Neural progenitor cell (in vitro differentiated cells): ENCODE results near the gene PSD2. TPM values are rescaled to one million over a fixed set of nuclear protein-coding genes. Genes with fewer than 3 reads are reported as not detected.

Experiments
- DNase-seq: peaks from one replicate; pipeline ENCODE4 v3.0.0-alpha.2; 2016; ENCODE audit warnings: low spot score
- H2AFZ ChIP-seq: fragments of 200-600 bp; sonication (generic); replicated peaks from 2 replicates; pipeline ENCODE4 v1.6.1; 2016; ENCODE audit warnings: antibody characterized with exemption
- H3F3A ChIP-seq: fragments of 200-600 bp; sonication (generic); 2 replicates; pipeline ENCODE4 v1.6.1; 2016; ENCODE audit warnings: antibody characterized with exemption, low read depth
- H3K27ac ChIP-seq: fragments of 200-600 bp; sonication (generic); 2 replicates; pipeline ENCODE4 v1.5.1; 2016; ENCODE audit warnings: mild to moderate bottlenecking
- H3K27me3 ChIP-seq: fragments of 200-600 bp; sonication (generic); 2 replicates; pipeline ENCODE4 v1.6.1; 2016; ENCODE audit warnings: mild to moderate bottlenecking, moderate library complexity
- H3K36me3 ChIP-seq: fragments of 200-600 bp; sonication (generic); 2 replicates; pipeline ENCODE4 v1.5.1; 2016
- H3K4me1 ChIP-seq: fragments of 200-600 bp; sonication (generic); 2 replicates; pipeline ENCODE4 v1.6.1; 2016; ENCODE audit warnings: mixed run types
- H3K4me2 ChIP-seq: fragments of 200-600 bp; sonication (generic); 2 replicates; pipeline ENCODE4 v1.6.1; 2016
- H3K4me3 ChIP-seq: fragments of 200-600 bp; sonication (generic); 2 replicates; pipeline ENCODE4 v1.5.1; 2016
- H3K79me2 ChIP-seq: fragments of 200-600 bp; sonication (generic); 2 replicates; pipeline ENCODE4 v1.6.1; 2016; ENCODE audit warnings: low read depth
- H3K9ac ChIP-seq: fragments of 200-600 bp; sonication (generic); 2 replicates; pipeline ENCODE4 v1.6.1; 2016
- H3K9me3 ChIP-seq: fragments of 200-600 bp; sonication (generic); 2 replicates; pipeline ENCODE4 v1.5.1; 2016; ENCODE audit warnings: low read depth
- H4K20me1 ChIP-seq: fragments of 200-600 bp; sonication (generic); 2 replicates; pipeline ENCODE4 v1.6.1; 2016; ENCODE audit warnings: low read depth
- H3K27ac Mint-ChIP-seq: 3 replicates; pipeline ENCODE4 v1.8.0; 2021; ENCODE audit warnings: mixed read lengths
- H3K27me3 Mint-ChIP-seq: 2 replicates; pipeline ENCODE4 v1.8.0; 2022; ENCODE audit warnings: low read depth, mild to moderate bottlenecking, inconsistent platforms, moderate library complexity, mixed read lengths; ENCODE audit not compliant: insufficient read depth
- H3K36me3 Mint-ChIP-seq: 3 replicates; pipeline ENCODE4 v1.8.0; 2021; ENCODE audit warnings: mixed read lengths
- H3K4me1 Mint-ChIP-seq: 3 replicates; pipeline ENCODE4 v1.8.0; 2021; ENCODE audit warnings: mixed read lengths
- H3K4me3 Mint-ChIP-seq: 3 replicates; pipeline ENCODE4 v1.8.0; 2021; ENCODE audit warnings: mild to moderate bottlenecking, moderate library complexity, mixed read lengths
- H3K9me3 Mint-ChIP-seq: 3 replicates; pipeline ENCODE4 v1.8.0; 2020; ENCODE audit warnings: mixed read lengths
- CTCF ChIP-seq: fragments of 200-600 bp; sonication (generic); IDR thresholded peaks from 2 replicates; pipeline ENCODE4 v1.5.1; 2017; ENCODE audit warnings: antibody characterized with exemption, mild to moderate bottlenecking
- EZH2 ChIP-seq: fragments of 200-600 bp; sonication (generic); IDR thresholded peaks from 2 replicates; pipeline ENCODE4 v1.6.1; 2017; ENCODE audit warnings: antibody characterized with exemption, mild to moderate bottlenecking, moderate library complexity
- EZH2phosphoT487 ChIP-seq: fragments of 200-600 bp; sonication (generic); IDR thresholded peaks from 2 replicates; pipeline ENCODE4 v1.6.1; 2017; ENCODE audit warnings: antibody characterized with exemption
- total RNA-seq: library from RNA; depleted of rRNA; stranded (reverse); fragments of >200 nt; gene quantifications from 2 replicates; pipeline ENCODE4 v1.2.3, GENCODE V29; 2015; ENCODE audit warnings: low replicate concordance

The PSD2 gene
- total RNA-seq, 1 donor from 2014 or later: 0.09 TPM

GRCh38 chr5:139837711-139838380 is 42.2 kb downstream of the PSD2 start:
- H3K27ac Mint-ChIP-seq: no peak overlapping the region
- no peak for DNase-seq
- no peaks in the 10 kb centered on the region for H3K36me3 ChIP-seq

GRCh38 chr5:139838381-139839197 is 43.0 kb downstream of the PSD2 start:
- H3K27ac Mint-ChIP-seq: no peak overlapping the region
- H3K4me3 Mint-ChIP-seq: no peak overlapping the region
- H3K4me1 Mint-ChIP-seq: no peaks in the 10 kb centered on the region
- H3K4me1 ChIP-seq: no peaks in the 10 kb centered on the region
- H3K9ac ChIP-seq: no peak overlapping the region
- H3K4me2 ChIP-seq: no peak overlapping the region
- H3K27me3 Mint-ChIP-seq: peaks cover 6% of the 10 kb centered on the region
- H3K27me3 ChIP-seq: peaks cover 40% of the 10 kb centered on the region
- no peak overlapping the region for H3K27ac ChIP-seq
- no peaks in the 10 kb centered on the region for H3K36me3 Mint-ChIP-seq
- no peak overlapping the region for H2AFZ ChIP-seq
- no peaks in the 10 kb centered on the region for H3K36me3 ChIP-seq
- H3K9me3 ChIP-seq: no peaks in the 10 kb centered on the region
- H3K9me3 Mint-ChIP-seq: no peaks in the 10 kb centered on the region
- no peaks in the 10 kb centered on the region for H3K79me2 ChIP-seq
- no peak overlapping the region for H3K4me3 ChIP-seq
- TF ChIP-seq CTCF (no peak), EZH2phosphoT487 (no peak), EZH2 (no peak)
- no peaks in the 10 kb centered on the region for H4K20me1 ChIP-seq
- no peaks in the 10 kb centered on the region for H3F3A ChIP-seq
- DNase-seq: no peak

More at GRCh38 chr5:139837711-139838380, 42.2 kb downstream of the PSD2 start:
- Mint-ChIP-seq H3K36me3 (no peaks in the 10 kb centered on the region), H3K4me1 (no peaks in the 10 kb centered on the region), H3K9me3 (no peaks in the 10 kb centered on the region), H3K27me3 (peaks cover 8% of the 10 kb centered on the region), H3K4me3 (no peak overlapping the region)
- no peaks in the 10 kb centered on the region for H3F3A ChIP-seq
- H4K20me1 ChIP-seq: no peaks in the 10 kb centered on the region
- H3K9ac ChIP-seq: no peak overlapping the region
- H3K27me3 ChIP-seq: peaks cover 40% of the 10 kb centered on the region
- no peak overlapping the region for H3K4me3 ChIP-seq
- no peak overlapping the region for H3K4me2 ChIP-seq
- H3K4me1 ChIP-seq: no peaks in the 10 kb centered on the region
- no peaks in the 10 kb centered on the region for H3K9me3 ChIP-seq
- H2AFZ ChIP-seq: no peak overlapping the region
- H3K27ac ChIP-seq: no peak overlapping the region
- TF ChIP-seq EZH2phosphoT487 (no peak), CTCF (no peak), EZH2 (no peak)
- H3K79me2 ChIP-seq: no peaks in the 10 kb centered on the region

GRCh38 chr5:139839232-139839815 is 43.7 kb downstream of the PSD2 start:
- Histone ChIP-seq H2AFZ (no peak overlapping the region), H3K9me3 (no peaks in the 10 kb centered on the region), H3K4me2 (no peak overlapping the region), H3K27me3 (peaks cover 39% of the 10 kb centered on the region), H3K27ac (no peak overlapping the region), H3K4me1 (no peaks in the 10 kb centered on the region), H3K4me3 (no peak overlapping the region), H3K79me2 (no peaks in the 10 kb centered on the region), H4K20me1 (no peaks in the 10 kb centered on the region), H3K9ac (no peak overlapping the region), H3F3A (no peaks in the 10 kb centered on the region), H3K36me3 (no peaks in the 10 kb centered on the region)
- no peak overlapping the region for H3K27ac Mint-ChIP-seq
- H3K9me3 Mint-ChIP-seq: no peaks in the 10 kb centered on the region
- peaks cover 6% of the 10 kb centered on the region for H3K27me3 Mint-ChIP-seq
- TF ChIP-seq EZH2 (no peak), EZH2phosphoT487 (no peak), CTCF (no peak)
- peaks cover under 1% of the 10 kb centered on the region for H3K4me1 Mint-ChIP-seq
- no peaks in the 10 kb centered on the region for H3K36me3 Mint-ChIP-seq
- DNase-seq: no peak
- H3K4me3 Mint-ChIP-seq: no peak overlapping the region
